ENCODE results near the gene PTEN.
"Not testable (repeated sequence)": the region's sequence is repeated elsewhere in the genome, so short reads cannot be mapped to it uniquely, and the experiment has no call there.

PTEN gene

DNA sequence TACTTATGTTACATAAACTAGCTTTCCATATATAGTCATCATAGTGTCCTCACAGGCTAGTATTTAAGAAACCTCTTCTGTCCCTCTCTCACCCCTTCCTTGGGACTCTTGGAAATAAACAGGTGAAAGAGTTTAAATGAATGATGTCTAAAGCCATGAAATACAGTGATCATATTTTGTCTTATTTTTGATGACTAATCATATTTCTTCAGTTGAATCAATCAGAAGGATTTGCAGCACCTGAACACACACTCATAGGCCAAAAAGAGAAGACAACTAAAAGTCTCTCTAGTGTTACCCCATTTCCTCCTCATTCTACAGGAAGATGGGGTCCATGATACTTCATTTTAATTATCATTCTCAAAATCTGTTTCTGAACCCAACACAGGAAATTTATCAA lies 36.8 kb upstream of the PTEN start:
- no peaks in the 10 kb centered on the region for H3K4me1 ChIP-seq (ENCODE audit: low read length)
- no peak overlapping the region for H3K4me2 ChIP-seq (ENCODE audit: low read depth, low read length)
- no peaks in the 10 kb centered on the region for H3K36me3 ChIP-seq (replicated peaks; ENCODE audit: insufficient read depth, low read length)
- H3K27me3 ChIP-seq (replicated peaks; ENCODE audit: insufficient read depth, low read length) = no peaks in the 10 kb centered on the region
- no peaks in the 10 kb centered on the region for H4K20me1 ChIP-seq (ENCODE audit: insufficient read depth, low read length)
- DNase-seq = no peak
- no peaks in the 10 kb centered on the region for H3K79me2 ChIP-seq (ENCODE audit: low read length)
- H3K9ac ChIP-seq (ENCODE audit: low read length) = no peak overlapping the region
- H3K27ac ChIP-seq (ENCODE audit: low read length) = no peak overlapping the region
- H3K9me2 ChIP-seq (replicated peaks; ENCODE audit: insufficient read depth, low read length) = no peaks in the 10 kb centered on the region
- H2AFZ ChIP-seq (ENCODE audit: low read length) = no peak overlapping the region
- no peaks in the 10 kb centered on the region for H3F3A ChIP-seq (ENCODE audit: insufficient read depth, low read length)
- no peaks in the 10 kb centered on the region for H3K9me3 ChIP-seq (replicated peaks; ENCODE audit: insufficient read depth, low read length)
- H3K4me3 ChIP-seq (ENCODE audit: low read length) = no peak overlapping the region
- TF ChIP-seq, protein P1, sequence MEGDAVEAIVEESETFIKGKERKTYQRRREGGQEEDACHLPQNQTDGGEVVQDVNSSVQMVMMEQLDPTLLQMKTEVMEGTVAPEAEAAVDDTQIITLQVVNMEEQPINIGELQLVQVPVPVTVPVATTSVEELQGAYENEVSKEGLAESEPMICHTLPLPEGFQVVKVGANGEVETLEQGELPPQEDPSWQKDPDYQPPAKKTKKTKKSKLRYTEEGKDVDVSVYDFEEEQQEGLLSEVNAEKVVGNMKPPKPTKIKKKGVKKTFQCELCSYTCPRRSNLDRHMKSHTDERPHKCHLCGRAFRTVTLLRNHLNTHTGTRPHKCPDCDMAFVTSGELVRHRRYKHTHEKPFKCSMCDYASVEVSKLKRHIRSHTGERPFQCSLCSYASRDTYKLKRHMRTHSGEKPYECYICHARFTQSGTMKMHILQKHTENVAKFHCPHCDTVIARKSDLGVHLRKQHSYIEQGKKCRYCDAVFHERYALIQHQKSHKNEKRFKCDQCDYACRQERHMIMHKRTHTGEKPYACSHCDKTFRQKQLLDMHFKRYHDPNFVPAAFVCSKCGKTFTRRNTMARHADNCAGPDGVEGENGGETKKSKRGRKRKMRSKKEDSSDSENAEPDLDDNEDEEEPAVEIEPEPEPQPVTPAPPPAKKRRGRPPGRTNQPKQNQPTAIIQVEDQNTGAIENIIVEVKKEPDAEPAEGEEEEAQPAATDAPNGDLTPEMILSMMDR (IDR thresholded peaks at IDR 0.05; ENCODE audit: low read length) = no peak
- TF ChIP-seq EZH2phosphoT487 (IDR thresholded peaks at IDR 0.05; ENCODE audit: low read length) (no peak), EZH2 (optimal IDR thresholded peaks at IDR 0.05; ENCODE audit: low read depth, low read length) (no peak)

DNA sequence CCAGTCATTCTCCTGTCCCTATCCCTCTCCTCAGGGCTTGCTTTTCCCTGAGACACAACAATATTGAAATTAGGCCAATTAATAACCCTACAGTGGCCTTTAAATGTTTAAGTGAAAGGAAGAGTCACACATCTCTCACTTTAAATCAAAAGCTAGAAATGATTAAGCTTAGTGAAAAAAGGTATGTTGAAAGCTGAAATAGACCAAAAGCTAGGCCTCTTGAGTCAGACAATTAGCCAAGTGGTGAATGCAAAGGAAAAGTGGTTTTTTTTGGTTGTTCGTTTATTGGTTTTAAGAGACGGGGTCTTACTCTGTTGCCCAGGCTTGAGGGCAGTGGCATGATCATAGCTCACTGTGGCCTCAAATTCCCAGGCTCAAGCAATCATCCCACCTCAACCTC lies 35.7 kb upstream of the PTEN start:
- no peak overlapping the region for H3K4me2 ChIP-seq (ENCODE audit: low read depth, low read length)
- no peak overlapping the region for H2AFZ ChIP-seq (ENCODE audit: low read length)
- H3K9me3 ChIP-seq (replicated peaks; ENCODE audit: insufficient read depth, low read length) = no peaks in the 10 kb centered on the region
- no peak overlapping the region for H3K27ac ChIP-seq (ENCODE audit: low read length)
- no peaks in the 10 kb centered on the region for H4K20me1 ChIP-seq (ENCODE audit: insufficient read depth, low read length)
- H3K36me3 ChIP-seq (replicated peaks; ENCODE audit: insufficient read depth, low read length) = no peaks in the 10 kb centered on the region
- TF ChIP-seq, protein P1 (IDR thresholded peaks at IDR 0.05; ENCODE audit: low read length) = no peak
- no peak for TF ChIP-seq EZH2 (optimal IDR thresholded peaks at IDR 0.05; ENCODE audit: low read depth, low read length)
- TF ChIP-seq EZH2phosphoT487 (IDR thresholded peaks at IDR 0.05; ENCODE audit: low read length) = no peak
- no peak for DNase-seq
- H3K9ac ChIP-seq (ENCODE audit: low read length) = no peak overlapping the region
- H3K4me1 ChIP-seq (ENCODE audit: low read length) = no peaks in the 10 kb centered on the region
- no peaks in the 10 kb centered on the region for H3K27me3 ChIP-seq (replicated peaks; ENCODE audit: insufficient read depth, low read length)
- no peaks in the 10 kb centered on the region for H3F3A ChIP-seq (ENCODE audit: insufficient read depth, low read length)
- H3K4me3 ChIP-seq (ENCODE audit: low read length) = no peak overlapping the region
- no peaks in the 10 kb centered on the region for H3K9me2 ChIP-seq (replicated peaks; ENCODE audit: insufficient read depth, low read length)
- H3K79me2 ChIP-seq (ENCODE audit: low read length) = no peaks in the 10 kb centered on the region

DNA sequence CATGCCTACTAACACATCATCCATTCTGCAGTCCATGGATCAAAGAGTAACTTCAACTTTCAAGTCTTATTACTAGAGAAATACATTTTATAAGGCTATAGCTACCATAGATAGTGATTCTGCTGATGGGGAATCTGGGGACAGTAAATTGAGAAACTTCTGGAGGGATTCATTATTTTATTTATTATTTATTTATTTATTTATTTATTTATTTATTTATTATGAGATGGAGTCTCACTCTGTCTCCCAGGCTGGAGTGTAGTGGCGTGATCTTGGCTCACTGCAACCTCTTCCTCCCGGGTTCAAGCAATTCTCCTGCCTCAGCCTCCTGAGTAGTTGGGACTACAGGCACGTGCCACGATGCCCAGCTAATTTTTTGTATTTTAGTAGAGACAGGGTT lies 34.4 kb upstream of the PTEN start:
- not testable (repeated sequence) for H3K36me3 ChIP-seq (replicated peaks; ENCODE audit: insufficient read depth, low read length); H3K9me3 ChIP-seq (replicated peaks; ENCODE audit: insufficient read depth, low read length); H3K4me3 ChIP-seq (ENCODE audit: low read length); H4K20me1 ChIP-seq (ENCODE audit: insufficient read depth, low read length); H3K9ac ChIP-seq (ENCODE audit: low read length); H3K27me3 ChIP-seq (replicated peaks; ENCODE audit: insufficient read depth, low read length); DNase-seq; H3K4me2 ChIP-seq (ENCODE audit: low read depth, low read length); H3K79me2 ChIP-seq (ENCODE audit: low read length); H2AFZ ChIP-seq (ENCODE audit: low read length); H3K9me2 ChIP-seq (replicated peaks; ENCODE audit: insufficient read depth, low read length); H3K27ac ChIP-seq (ENCODE audit: low read length); H3F3A ChIP-seq (ENCODE audit: insufficient read depth, low read length); H3K4me1 ChIP-seq (ENCODE audit: low read length)

DNA sequence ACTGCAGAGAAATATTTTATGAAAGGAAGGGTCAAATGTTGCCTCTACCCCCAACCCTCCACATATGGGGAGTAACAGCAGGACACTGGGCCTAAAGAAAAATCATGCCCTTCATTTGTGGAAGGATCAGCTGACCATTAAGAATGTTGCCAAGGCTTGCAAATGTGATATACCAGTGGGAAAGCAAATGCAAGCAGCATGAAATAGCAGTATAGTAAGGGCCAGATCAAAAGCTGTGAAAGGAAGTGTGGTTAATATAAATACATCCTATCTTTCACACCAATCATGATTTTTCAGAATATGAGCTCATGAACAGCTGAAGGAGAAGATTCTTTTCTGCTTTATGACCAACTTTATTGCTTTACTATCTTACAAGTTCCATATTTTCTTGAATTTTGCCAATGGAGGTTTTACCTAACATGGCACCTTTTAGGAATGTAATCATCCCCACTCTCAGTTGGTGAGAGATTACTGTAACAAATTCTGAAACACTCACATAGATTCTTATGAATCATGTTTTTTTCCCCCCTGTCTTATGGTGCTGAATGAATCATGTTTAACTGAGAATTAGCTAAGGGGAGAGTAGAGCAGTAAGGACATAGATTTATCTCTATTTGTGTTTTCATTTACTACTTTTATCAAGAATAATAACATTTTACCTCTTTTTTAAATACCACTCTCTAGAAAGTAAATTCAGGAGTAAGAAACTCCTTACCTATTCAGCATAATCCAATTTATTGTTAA lies 33.3 kb upstream of the PTEN start:
- H3K4me3 ChIP-seq (ENCODE audit: low read length) = no peak overlapping the region
- H3K27me3 ChIP-seq (replicated peaks; ENCODE audit: insufficient read depth, low read length) = no peaks in the 10 kb centered on the region
- H3K36me3 ChIP-seq (replicated peaks; ENCODE audit: insufficient read depth, low read length) = no peaks in the 10 kb centered on the region; the same call in 1 of the 2 replicates
- no peaks in the 10 kb centered on the region for H3K9me3 ChIP-seq (replicated peaks; ENCODE audit: insufficient read depth, low read length)
- no peaks in the 10 kb centered on the region for H3K79me2 ChIP-seq (ENCODE audit: low read length)
- no peak overlapping the region for H3K9ac ChIP-seq (ENCODE audit: low read length)
- no peaks in the 10 kb centered on the region for H4K20me1 ChIP-seq (ENCODE audit: insufficient read depth, low read length)
- H3F3A ChIP-seq (ENCODE audit: insufficient read depth, low read length) = no peaks in the 10 kb centered on the region
- no peak overlapping the region for H3K27ac ChIP-seq (ENCODE audit: low read length)
- no peaks in the 10 kb centered on the region for H3K9me2 ChIP-seq (replicated peaks; ENCODE audit: insufficient read depth, low read length)
- no peak overlapping the region for H3K4me2 ChIP-seq (ENCODE audit: low read depth, low read length)
- TF ChIP-seq EZH2 (optimal IDR thresholded peaks at IDR 0.05; ENCODE audit: low read depth, low read length) = no peak
- TF ChIP-seq, protein P1 (IDR thresholded peaks at IDR 0.05; ENCODE audit: low read length) = no peak
- no peak for TF ChIP-seq EZH2phosphoT487 (IDR thresholded peaks at IDR 0.05; ENCODE audit: low read length)
- no peak for DNase-seq
- no peak overlapping the region for H2AFZ ChIP-seq (ENCODE audit: low read length)
- H3K4me1 ChIP-seq (ENCODE audit: low read length) = no peaks in the 10 kb centered on the region
